K562 (cell line): ENCODE data around the gene WWOX. TPM values are rescaled to one million over a fixed set of nuclear protein-coding genes. Genes with fewer than 3 reads are reported as not detected.
A peak's percentile ranks its signal among the peaks of the same experiment; 100 is the strongest.

Experiments used
- CREB1 ChIP-seq, 2 experiments: sonication (generic) in 1 of 2; formaldehyde crosslinking in 1 of 2; IDR thresholded peaks; 2 replicates each; pipeline versions ENCODE4 v1.6.1 to v1.8.0; 2012 to 2022; ENCODE audit warnings: inconsistent platforms in 1 of 2, mild to moderate bottlenecking in 1 of 2, missing genetic modification reagents in 1 of 2, moderate library complexity in 1 of 2
- DACH1 ChIP-seq: fragments of 450-650 bp; IDR thresholded peaks from 2 replicates; pipeline ENCODE4 v1.6.1; 2018; ENCODE audit not compliant: partially characterized antibody
- ETV5 ChIP-seq: sonication (generic); formaldehyde crosslinking; IDR thresholded peaks from 2 replicates; pipeline ENCODE4 v1.4.0; 2020; ENCODE audit warnings: low read depth, mild to moderate bottlenecking, missing genetic modification reagents
- JUND ChIP-seq, 2 experiments: IDR thresholded peaks; 2 replicates in 1 of 2; 3 replicates in 1 of 2; pipeline ENCODE4 v1.6.1; 2011; ENCODE audit warnings: borderline replicate concordance in 2 of 2, low read depth in 2 of 2, low read length in 2 of 2, improper control_type of control experiment in 1 of 2, missing biosample characterization in 1 of 2, missing genetic modification characterization in 1 of 2, missing genetic modification reagents in 1 of 2
- KLF6 ChIP-seq: fragments of 250-450 bp; sonication (Bioruptor Pico); IDR thresholded peaks from 2 replicates; pipeline ENCODE4 v1.4.0; 2020; ENCODE audit warnings: mild to moderate bottlenecking, moderate library complexity, borderline replicate concordance
- PCBP1 ChIP-seq: fragments of 200-400 bp; formaldehyde crosslinking; IDR thresholded peaks from 2 replicates; pipeline ENCODE4 v1.6.1; 2018; ENCODE audit warnings: mild to moderate bottlenecking, low read depth, low read length; ENCODE audit not compliant: poor library complexity, severe bottlenecking
- POLR2AphosphoS2 ChIP-seq: IDR thresholded peaks from 2 replicates; pipeline ENCODE4 v1.6.1; 2012; ENCODE audit warnings: low read length, improper control_type of control experiment
- POU5F1 ChIP-seq: fragments of 150-350 bp; IDR thresholded peaks from 2 replicates; pipeline ENCODE4 v1.6.1; 2014; ENCODE audit warnings: borderline replicate concordance, low read length, low read depth, mild to moderate bottlenecking; ENCODE audit not compliant: partially characterized antibody
- TCF3 ChIP-seq: sonication (generic); formaldehyde crosslinking; IDR thresholded peaks from 2 replicates; pipeline ENCODE4 v1.4.0; 2020; ENCODE audit warnings: mild to moderate bottlenecking, missing genetic modification reagents
- THRAP3 ChIP-seq: fragments of 450-650 bp; IDR thresholded peaks from 2 replicates; pipeline ENCODE4 v1.6.1; 2016; ENCODE audit warnings: mild to moderate bottlenecking, inconsistent platforms, borderline replicate concordance
- ZNF232 ChIP-seq: sonication (generic); formaldehyde crosslinking; IDR thresholded peaks from 2 replicates; pipeline ENCODE4 v1.8.0; 2022; ENCODE audit warnings: mild to moderate bottlenecking, missing genetic modification reagents
- ZNF41 ChIP-seq: fragments of 250-450 bp; sonication (Bioruptor Pico); conservative IDR thresholded peaks from 2 replicates; pipeline ENCODE4 v1.4.0; 2020; ENCODE audit warnings: mild to moderate bottlenecking
- polyA plus RNA-seq, 8 experiments: library from polyadenylated mRNA; depleted of rRNA in 4 of 8; stranded (reverse) in 5 of 8; unstranded in 3 of 8; fragments of >200 nt; fragmentation: Nextera tagmentation in 2 of 8; fragmentation: Illumina TruSeq in 1 of 8; extraction: Ambion mirVana in 2 of 8; extraction: Trizol in 1 of 8; gene quantifications; 2 replicates each; pipeline versions ENCODE4 v1.2.1 to v1.2.3, GENCODE V29; 2011 to 2014; ENCODE audit warnings: inconsistent platforms in 1 of 8, missing spikeins in 1 of 8
- total RNA-seq, 7 experiments: library from RNA; depleted of rRNA in 6 of 7; stranded (reverse); fragments of >200 nt in 6 of 7; fragmentation: Illumina TruSeq in 2 of 7; extraction: Trizol in 2 of 7; gene quantifications; 2 replicates each; pipeline versions ENCODE4 v1.2.1 to v1.2.3, GENCODE V29; 2011 to 2021; ENCODE audit warnings: low replicate concordance in 1 of 7
- TF ChIP-seq, protein P1 (sequence below): fragments of 450-650 bp; IDR thresholded peaks from 2 replicates; pipeline ENCODE4 v1.6.1; 2018; ENCODE audit not compliant: partially characterized antibody
- TF ChIP-seq, protein P2 (sequence below): fragments of 200-800 bp; sonication (Bioruptor generic); IDR thresholded peaks from 2 replicates; pipeline ENCODE4 v1.6.1; 2017; ENCODE audit warnings: missing genetic modification characterization, missing compliant biosample characterization

Gene WWOX
- total and polyA plus RNA-seq, 9 of the 15 experiments (the other 6 are each of a cell fraction or from before 2014, with no cell fraction given), result 1.6 to 22.7 (median 8.1) TPM

DNA sequence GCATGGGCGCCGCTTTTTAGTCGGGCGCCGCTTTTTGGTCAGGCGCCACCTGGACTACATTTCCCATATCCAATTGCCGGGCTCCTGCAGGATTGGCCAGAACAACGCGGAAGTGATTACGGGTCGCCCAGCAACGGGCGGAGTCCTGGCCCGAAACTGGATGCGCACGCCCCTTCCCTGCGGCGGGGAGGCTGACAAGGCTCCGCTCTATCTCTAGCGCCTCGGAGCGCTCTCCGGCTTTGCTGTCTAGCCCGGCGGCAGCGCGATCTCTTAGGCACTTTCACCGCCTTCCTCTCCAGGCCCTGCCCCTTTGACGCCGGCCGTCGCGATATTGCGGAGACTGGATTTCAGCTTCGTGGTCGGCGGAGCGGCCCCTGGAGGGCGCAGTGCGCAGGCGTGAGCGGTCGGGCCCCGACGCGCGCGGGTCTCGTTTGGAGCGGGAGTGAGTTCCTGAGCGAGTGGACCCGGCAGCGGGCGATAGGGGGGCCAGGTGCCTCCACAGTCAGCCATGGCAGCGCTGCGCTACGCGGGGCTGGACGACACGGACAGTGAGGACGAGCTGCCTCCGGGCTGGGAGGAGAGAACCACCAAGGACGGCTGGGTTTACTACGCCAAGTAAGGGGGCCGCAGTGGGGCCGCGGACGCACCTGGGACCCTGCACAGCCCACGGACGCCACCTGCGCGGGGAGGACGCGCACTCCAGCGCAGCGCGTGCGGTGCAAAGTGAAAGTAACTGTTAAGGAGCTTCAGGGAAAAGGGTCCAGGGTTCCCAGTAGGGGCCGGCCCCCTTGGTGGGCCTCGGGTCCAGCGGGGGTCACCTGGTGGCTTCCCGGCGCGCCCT is at the start of gene WWOX (continued):
- TF ChIP-seq PCBP1, result peak; percentile 88
- peak; percentile 75 for TF ChIP-seq ETV5
- TF ChIP-seq THRAP3, result peak; percentile 97
- 0 out of 2 replicates have a peak, but pooled peaks have one; percentile 8 for TF ChIP-seq ZNF232 (CRISPR knock-in tag)
- TF ChIP-seq TCF3, result peak; percentile 46
- TF ChIP-seq JUND (IDR thresholded peaks at IDR 0.05; ENCODE audit: borderline replicate concordance, low read depth, low read length), result peak; percentile 70
- peak; percentile 26; the same call in 1 of the 3 replicates for TF ChIP-seq JUND (tag; IDR thresholded peaks at IDR 0.05; ENCODE audit: borderline replicate concordance, low read depth, low read length)
- TF ChIP-seq KLF6, result no peak
- TF ChIP-seq ZNF41 (CRISPR knock-in tag), result no peak
- TF ChIP-seq, protein P1, sequence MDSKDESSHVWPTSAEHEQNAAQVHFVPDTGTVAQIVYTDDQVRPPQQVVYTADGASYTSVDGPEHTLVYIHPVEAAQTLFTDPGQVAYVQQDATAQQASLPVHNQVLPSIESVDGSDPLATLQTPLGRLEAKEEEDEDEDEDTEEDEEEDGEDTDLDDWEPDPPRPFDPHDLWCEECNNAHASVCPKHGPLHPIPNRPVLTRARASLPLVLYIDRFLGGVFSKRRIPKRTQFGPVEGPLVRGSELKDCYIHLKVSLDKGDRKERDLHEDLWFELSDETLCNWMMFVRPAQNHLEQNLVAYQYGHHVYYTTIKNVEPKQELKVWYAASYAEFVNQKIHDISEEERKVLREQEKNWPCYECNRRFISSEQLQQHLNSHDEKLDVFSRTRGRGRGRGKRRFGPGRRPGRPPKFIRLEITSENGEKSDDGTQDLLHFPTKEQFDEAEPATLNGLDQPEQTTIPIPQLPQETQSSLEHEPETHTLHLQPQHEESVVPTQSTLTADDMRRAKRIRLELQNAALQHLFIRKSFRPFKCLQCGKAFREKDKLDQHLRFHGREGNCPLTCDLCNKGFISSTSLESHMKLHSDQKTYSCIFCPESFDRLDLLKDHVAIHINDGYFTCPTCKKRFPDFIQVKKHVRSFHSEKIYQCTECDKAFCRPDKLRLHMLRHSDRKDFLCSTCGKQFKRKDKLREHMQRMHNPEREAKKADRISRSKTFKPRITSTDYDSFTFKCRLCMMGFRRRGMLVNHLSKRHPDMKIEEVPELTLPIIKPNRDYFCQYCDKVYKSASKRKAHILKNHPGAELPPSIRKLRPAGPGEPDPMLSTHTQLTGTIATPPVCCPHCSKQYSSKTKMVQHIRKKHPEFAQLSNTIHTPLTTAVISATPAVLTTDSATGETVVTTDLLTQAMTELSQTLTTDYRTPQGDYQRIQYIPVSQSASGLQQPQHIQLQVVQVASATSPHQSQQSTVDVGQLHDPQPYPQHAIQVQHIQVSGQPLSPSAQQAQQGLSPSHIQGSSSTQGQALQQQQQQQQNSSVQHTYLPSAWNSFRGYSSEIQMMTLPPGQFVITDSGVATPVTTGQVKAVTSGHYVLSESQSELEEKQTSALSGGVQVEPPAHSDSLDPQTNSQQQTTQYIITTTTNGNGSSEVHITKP, result peak; percentile 67
- TF ChIP-seq, protein P2, sequence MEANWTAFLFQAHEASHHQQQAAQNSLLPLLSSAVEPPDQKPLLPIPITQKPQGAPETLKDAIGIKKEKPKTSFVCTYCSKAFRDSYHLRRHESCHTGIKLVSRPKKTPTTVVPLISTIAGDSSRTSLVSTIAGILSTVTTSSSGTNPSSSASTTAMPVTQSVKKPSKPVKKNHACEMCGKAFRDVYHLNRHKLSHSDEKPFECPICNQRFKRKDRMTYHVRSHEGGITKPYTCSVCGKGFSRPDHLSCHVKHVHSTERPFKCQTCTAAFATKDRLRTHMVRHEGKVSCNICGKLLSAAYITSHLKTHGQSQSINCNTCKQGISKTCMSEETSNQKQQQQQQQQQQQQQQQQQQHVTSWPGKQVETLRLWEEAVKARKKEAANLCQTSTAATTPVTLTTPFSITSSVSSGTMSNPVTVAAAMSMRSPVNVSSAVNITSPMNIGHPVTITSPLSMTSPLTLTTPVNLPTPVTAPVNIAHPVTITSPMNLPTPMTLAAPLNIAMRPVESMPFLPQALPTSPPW (CRISPR knock-in tag), result peak; percentile 78
- peak; percentile 71; the same call in 1 of the 2 replicates for TF ChIP-seq CREB1 (IDR thresholded peaks at IDR 0.05)
- peak; percentile 87 for TF ChIP-seq CREB1 (CRISPR knock-in tag; IDR thresholded peaks at IDR 0.05)
- TF ChIP-seq POU5F1, result peak; percentile 36
- TF ChIP-seq POLR2AphosphoS2, result no peak
- TF ChIP-seq DACH1, result no peak
